Measurements from ENCODE around the gene RAB3C.
A peak's percentile ranks its signal among the peaks of the same experiment; 100 is the strongest.

Gene RAB3C

DNA sequence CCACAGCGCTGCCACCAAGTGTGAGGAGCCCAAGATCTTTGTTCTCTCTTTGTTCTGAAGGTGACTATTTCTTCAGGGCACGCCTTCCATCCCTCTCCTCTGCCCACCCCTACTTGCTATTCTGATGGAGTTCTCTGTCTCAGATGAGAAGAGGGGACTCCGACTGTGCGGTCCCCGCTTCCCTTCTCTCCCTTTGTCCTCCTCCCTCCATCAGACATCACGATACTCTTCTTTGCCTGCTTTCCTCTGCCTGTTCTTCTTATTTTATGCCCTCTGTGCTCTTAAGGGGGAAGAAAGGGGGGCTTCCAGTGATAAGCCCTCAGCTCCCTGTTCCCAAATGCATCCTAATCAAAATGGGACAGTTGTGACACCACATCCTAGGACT, 307.8 kb downstream of the RAB3C start:
- no peaks in the 10 kb centered on the region for H4K20me1 ChIP-seq (ENCODE audit: insufficient read depth, low read length)
- H3K79me2 ChIP-seq (ENCODE audit: low read length), result no peaks in the 10 kb centered on the region
- no peak for TF ChIP-seq EZH2 (optimal IDR thresholded peaks at IDR 0.05; ENCODE audit: low read depth, low read length)
- TF ChIP-seq, protein P1, sequence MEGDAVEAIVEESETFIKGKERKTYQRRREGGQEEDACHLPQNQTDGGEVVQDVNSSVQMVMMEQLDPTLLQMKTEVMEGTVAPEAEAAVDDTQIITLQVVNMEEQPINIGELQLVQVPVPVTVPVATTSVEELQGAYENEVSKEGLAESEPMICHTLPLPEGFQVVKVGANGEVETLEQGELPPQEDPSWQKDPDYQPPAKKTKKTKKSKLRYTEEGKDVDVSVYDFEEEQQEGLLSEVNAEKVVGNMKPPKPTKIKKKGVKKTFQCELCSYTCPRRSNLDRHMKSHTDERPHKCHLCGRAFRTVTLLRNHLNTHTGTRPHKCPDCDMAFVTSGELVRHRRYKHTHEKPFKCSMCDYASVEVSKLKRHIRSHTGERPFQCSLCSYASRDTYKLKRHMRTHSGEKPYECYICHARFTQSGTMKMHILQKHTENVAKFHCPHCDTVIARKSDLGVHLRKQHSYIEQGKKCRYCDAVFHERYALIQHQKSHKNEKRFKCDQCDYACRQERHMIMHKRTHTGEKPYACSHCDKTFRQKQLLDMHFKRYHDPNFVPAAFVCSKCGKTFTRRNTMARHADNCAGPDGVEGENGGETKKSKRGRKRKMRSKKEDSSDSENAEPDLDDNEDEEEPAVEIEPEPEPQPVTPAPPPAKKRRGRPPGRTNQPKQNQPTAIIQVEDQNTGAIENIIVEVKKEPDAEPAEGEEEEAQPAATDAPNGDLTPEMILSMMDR (IDR thresholded peaks at IDR 0.05; ENCODE audit: low read length), result no peak
- no peak for TF ChIP-seq EZH2phosphoT487 (IDR thresholded peaks at IDR 0.05; ENCODE audit: low read length)
- DNase-seq, result no peak
- H3K9me2 ChIP-seq (replicated peaks; ENCODE audit: insufficient read depth, low read length), result no peaks in the 10 kb centered on the region
- H3K9me3 ChIP-seq (replicated peaks; ENCODE audit: insufficient read depth, low read length), result no peaks in the 10 kb centered on the region
- H3F3A ChIP-seq (ENCODE audit: insufficient read depth, low read length), result no peaks in the 10 kb centered on the region
- no peaks in the 10 kb centered on the region for H3K4me1 ChIP-seq (ENCODE audit: low read length)
- no peak overlapping the region for H3K27ac ChIP-seq (ENCODE audit: low read length)
- no peak overlapping the region for H3K9ac ChIP-seq (ENCODE audit: low read length)
- no peak overlapping the region for H3K4me3 ChIP-seq (ENCODE audit: low read length)
- no peak overlapping the region for H3K4me2 ChIP-seq (ENCODE audit: low read depth, low read length)
- H3K27me3 ChIP-seq (replicated peaks; ENCODE audit: insufficient read depth, low read length), result no peaks in the 10 kb centered on the region
- no peaks in the 10 kb centered on the region for H3K36me3 ChIP-seq (replicated peaks; ENCODE audit: insufficient read depth, low read length)
- H2AFZ ChIP-seq (ENCODE audit: low read length), result no peak overlapping the region

DNA sequence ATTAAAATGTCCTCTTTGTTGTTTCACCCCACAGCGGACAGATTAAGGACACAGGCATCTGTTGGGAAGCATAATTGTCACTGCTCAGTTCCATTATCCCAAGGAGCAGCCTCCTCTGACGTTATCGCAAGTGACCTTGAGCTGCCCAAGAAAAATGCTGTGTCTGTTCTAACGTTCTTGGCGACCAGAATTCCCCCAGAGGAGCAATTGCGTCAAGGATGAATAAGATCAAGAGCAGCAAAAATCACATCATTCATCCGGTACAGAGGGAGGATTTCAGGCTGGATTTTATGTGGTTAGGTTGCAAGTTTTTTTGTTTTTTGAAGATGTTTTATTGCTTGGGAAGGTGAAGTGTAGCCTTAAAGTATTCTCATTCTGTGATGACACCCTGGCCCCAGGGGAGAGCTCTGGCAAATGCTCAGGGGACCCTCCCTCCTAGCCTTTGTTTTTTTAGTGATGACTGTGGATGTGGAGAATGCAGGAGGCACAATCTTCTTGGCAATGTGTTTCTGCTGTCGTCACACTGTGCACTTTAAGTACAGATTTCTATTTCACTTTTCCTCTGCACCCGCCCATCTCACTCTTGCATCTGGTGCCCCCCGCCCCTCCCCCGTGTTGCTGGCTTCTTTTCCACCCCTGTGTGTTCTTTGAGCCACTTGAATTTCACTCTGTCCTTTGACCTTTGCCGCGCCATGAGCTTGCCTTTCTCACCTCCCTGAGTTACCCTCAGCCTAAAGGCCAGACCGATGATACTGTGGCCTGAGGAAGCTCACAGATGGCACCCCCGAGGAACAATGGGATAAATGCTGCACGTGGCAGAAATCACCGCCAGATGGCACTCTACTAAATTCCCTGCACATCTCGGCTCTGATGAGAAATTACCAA, 308.5 kb downstream of the RAB3C start:
- H3K27me3 ChIP-seq (replicated peaks; ENCODE audit: insufficient read depth, low read length), result no peaks in the 10 kb centered on the region
- peak; percentile 58 for DNase-seq
- H3K9me3 ChIP-seq (replicated peaks; ENCODE audit: insufficient read depth, low read length), result no peaks in the 10 kb centered on the region
- H2AFZ ChIP-seq (ENCODE audit: low read length), result peak overlapping the region; percentile 22; the same call in 1 of the 2 replicates
- H3K4me3 ChIP-seq (ENCODE audit: low read length), result no peak overlapping the region
- H3K36me3 ChIP-seq (replicated peaks; ENCODE audit: insufficient read depth, low read length), result no peaks in the 10 kb centered on the region
- TF ChIP-seq EZH2phosphoT487 (IDR thresholded peaks at IDR 0.05; ENCODE audit: low read length), result no peak
- TF ChIP-seq, protein P1 (IDR thresholded peaks at IDR 0.05; ENCODE audit: low read length), result peak; percentile 75
- no peak for TF ChIP-seq EZH2 (optimal IDR thresholded peaks at IDR 0.05; ENCODE audit: low read depth, low read length)
- no peaks in the 10 kb centered on the region for H4K20me1 ChIP-seq (ENCODE audit: insufficient read depth, low read length)
- H3K27ac ChIP-seq (ENCODE audit: low read length), result no peak overlapping the region
- no peaks in the 10 kb centered on the region for H3K79me2 ChIP-seq (ENCODE audit: low read length)
- peak overlapping the region; percentile 27; the same call in 1 of the 2 replicates for H3K4me2 ChIP-seq (ENCODE audit: low read depth, low read length)
- H3K4me1 ChIP-seq (ENCODE audit: low read length), result no peaks in the 10 kb centered on the region
- no peaks in the 10 kb centered on the region for H3K9me2 ChIP-seq (replicated peaks; ENCODE audit: insufficient read depth, low read length)
- H3F3A ChIP-seq (ENCODE audit: insufficient read depth, low read length), result no peaks in the 10 kb centered on the region
- no peak overlapping the region for H3K9ac ChIP-seq (ENCODE audit: low read length)

DNA sequence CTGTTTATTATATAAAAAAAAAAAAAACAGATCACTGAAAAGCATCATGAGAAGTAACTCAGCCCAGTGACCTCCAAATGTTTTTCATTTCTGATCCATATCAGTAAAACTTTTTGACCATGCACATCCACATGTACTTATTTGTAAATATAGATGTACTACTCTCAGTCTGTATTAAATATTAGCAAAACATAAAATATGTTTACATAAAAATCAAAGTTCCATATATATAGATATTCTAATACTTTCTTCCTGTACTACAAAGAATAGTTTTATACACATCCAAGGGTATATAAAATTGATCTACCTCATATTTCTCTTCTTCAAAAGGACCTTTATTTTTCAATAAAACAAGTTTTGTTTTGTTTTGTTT, 309.1 kb downstream of the RAB3C start:
- H3K4me3 ChIP-seq (ENCODE audit: low read length), result no peak overlapping the region
- no peaks in the 10 kb centered on the region for H4K20me1 ChIP-seq (ENCODE audit: insufficient read depth, low read length)
- H3K9me3 ChIP-seq (replicated peaks; ENCODE audit: insufficient read depth, low read length), result no peaks in the 10 kb centered on the region
- H3K27ac ChIP-seq (ENCODE audit: low read length), result no peak overlapping the region
- no peaks in the 10 kb centered on the region for H3K36me3 ChIP-seq (replicated peaks; ENCODE audit: insufficient read depth, low read length)
- H3K9ac ChIP-seq (ENCODE audit: low read length), result no peak overlapping the region
- TF ChIP-seq, protein P1 (IDR thresholded peaks at IDR 0.05; ENCODE audit: low read length), result no peak
- no peak for TF ChIP-seq EZH2phosphoT487 (IDR thresholded peaks at IDR 0.05; ENCODE audit: low read length)
- TF ChIP-seq EZH2 (optimal IDR thresholded peaks at IDR 0.05; ENCODE audit: low read depth, low read length), result no peak
- no peak for DNase-seq
- no peak overlapping the region for H2AFZ ChIP-seq (ENCODE audit: low read length)
- H3K4me2 ChIP-seq (ENCODE audit: low read depth, low read length), result peak overlapping the region; percentile 27; the same call in 1 of the 2 replicates
- no peaks in the 10 kb centered on the region for H3K4me1 ChIP-seq (ENCODE audit: low read length)
- H3K27me3 ChIP-seq (replicated peaks; ENCODE audit: insufficient read depth, low read length), result no peaks in the 10 kb centered on the region
- no peaks in the 10 kb centered on the region for H3K79me2 ChIP-seq (ENCODE audit: low read length)
- H3F3A ChIP-seq (ENCODE audit: insufficient read depth, low read length), result no peaks in the 10 kb centered on the region
- H3K9me2 ChIP-seq (replicated peaks; ENCODE audit: insufficient read depth, low read length), result no peaks in the 10 kb centered on the region
